Measurements from ENCODE around the gene PAWR. TPM values are rescaled to one million over a fixed set of nuclear protein-coding genes. Genes with fewer than 3 reads are reported as not detected.
"Not testable (repeated sequence)": the region's sequence is repeated elsewhere in the genome, so short reads cannot be mapped to it uniquely, and the experiment has no call there.

Gene PAWR
- total RNA-seq, 1 experiment from 2014 or later, result 106 TPM

- POLR2A ChIA-PET, result no interaction called here
- Histone ChIP-seq H4K20me1 (ENCODE audit: insufficient read depth) (no peaks in the 10 kb centered on the region), H3K9me3 (ENCODE audit: control insufficient read depth in 1 of 2, insufficient read depth in 1 of 2, low read depth in 1 of 2, low read length in 2 of 2) (no peaks in the 10 kb centered on the region), H3K4me1 (ENCODE audit: control insufficient read depth in 1 of 2, insufficient read depth in 2 of 2, low read length in 2 of 2) (no peaks in the 10 kb centered on the region), H3K27me3 (ENCODE audit: insufficient read depth, low read length) (no peaks in the 10 kb centered on the region), H3K9ac (ENCODE audit: low read length) (no peak overlapping the region), H2AFZ (ENCODE audit: low read depth, low read length, poor library complexity, severe bottlenecking) (no peak overlapping the region), H3K36me3 (ENCODE audit: control insufficient read depth in 1 of 2, insufficient read depth in 2 of 2, low read length in 2 of 2) (no peaks in the 10 kb centered on the region), H3K4me2 (ENCODE audit: low read length) (no peak overlapping the region), H3K79me2 (ENCODE audit: insufficient read depth, low read length) (no peaks in the 10 kb centered on the region), H3K27ac (ENCODE audit: low read depth, low read length) (no peak overlapping the region), H3K4me3 (replicated peaks in 1 of 2; ENCODE audit: low read depth in 1 of 2, low read length in 2 of 2) (no peak overlapping the region), H3K9me2 (ENCODE audit: insufficient read depth) (no peaks in the 10 kb centered on the region)
- intact Hi-C loops (cut with micrococcal nuclease), result no loop called here
- DNase-seq (ENCODE audit: low read depth, low spot score) (no peak), ATAC-seq (no peak)
- CTCF ChIA-PET, result no interaction called here
- TF ChIP-seq CEBPB (IDR thresholded peaks at IDR 0.05; ENCODE audit: low read depth), result no peak
- BruUV-seq (replicated peaks), result no TSS peak
- RAD21 ChIA-PET (ENCODE audit: low non-redundant PET in 1 of 2, low total read pairs in 2 of 2, uncharacterized antibody in 2 of 2, unreplicated experiment in 2 of 2), result no interaction called here
Measured at GRCh38 chr12:79566452-79567174, 124.2 kb downstream of the PAWR start.

GRCh38 chr12:79564727-79565350 is 125.9 kb downstream of the PAWR start:
- H3K36me3 ChIP-seq (ENCODE audit: control insufficient read depth in 1 of 2, insufficient read depth in 2 of 2, low read length in 2 of 2); H3K4me3 ChIP-seq (replicated peaks in 1 of 2; ENCODE audit: low read depth in 1 of 2, low read length in 2 of 2); CTCF ChIA-PET; H3K9ac ChIP-seq (ENCODE audit: low read length); intact Hi-C loops (cut with micrococcal nuclease); BruUV-seq (replicated peaks); H3K79me2 ChIP-seq (ENCODE audit: insufficient read depth, low read length); H3K9me3 ChIP-seq (ENCODE audit: control insufficient read depth in 1 of 2, insufficient read depth in 1 of 2, low read depth in 1 of 2, low read length in 2 of 2); H3K4me2 ChIP-seq (ENCODE audit: low read length); H3K27me3 ChIP-seq (ENCODE audit: insufficient read depth, low read length); POLR2A ChIA-PET; RAD21 ChIA-PET (ENCODE audit: low non-redundant PET in 1 of 2, low total read pairs in 2 of 2, uncharacterized antibody in 2 of 2, unreplicated experiment in 2 of 2); DNase-seq (ENCODE audit: low read depth, low spot score); H3K9me2 ChIP-seq (ENCODE audit: insufficient read depth); ATAC-seq; H3K27ac ChIP-seq (ENCODE audit: low read depth, low read length); H2AFZ ChIP-seq (ENCODE audit: low read depth, low read length, poor library complexity, severe bottlenecking); H4K20me1 ChIP-seq (ENCODE audit: insufficient read depth); H3K4me1 ChIP-seq (ENCODE audit: control insufficient read depth in 1 of 2, insufficient read depth in 2 of 2, low read length in 2 of 2): not testable (repeated sequence)
